ENCODE measurements around the gene SORBS1. TPM values are rescaled to one million over a fixed set of nuclear protein-coding genes. Genes with fewer than 3 reads are reported as not detected.
A peak's percentile ranks its signal among the peaks of the same experiment; 100 is the strongest.

SORBS1 gene
- total RNA-seq, 6 experiments from 2014 or later = 0.05 to 0.26 (median 0.18) TPM

DNA sequence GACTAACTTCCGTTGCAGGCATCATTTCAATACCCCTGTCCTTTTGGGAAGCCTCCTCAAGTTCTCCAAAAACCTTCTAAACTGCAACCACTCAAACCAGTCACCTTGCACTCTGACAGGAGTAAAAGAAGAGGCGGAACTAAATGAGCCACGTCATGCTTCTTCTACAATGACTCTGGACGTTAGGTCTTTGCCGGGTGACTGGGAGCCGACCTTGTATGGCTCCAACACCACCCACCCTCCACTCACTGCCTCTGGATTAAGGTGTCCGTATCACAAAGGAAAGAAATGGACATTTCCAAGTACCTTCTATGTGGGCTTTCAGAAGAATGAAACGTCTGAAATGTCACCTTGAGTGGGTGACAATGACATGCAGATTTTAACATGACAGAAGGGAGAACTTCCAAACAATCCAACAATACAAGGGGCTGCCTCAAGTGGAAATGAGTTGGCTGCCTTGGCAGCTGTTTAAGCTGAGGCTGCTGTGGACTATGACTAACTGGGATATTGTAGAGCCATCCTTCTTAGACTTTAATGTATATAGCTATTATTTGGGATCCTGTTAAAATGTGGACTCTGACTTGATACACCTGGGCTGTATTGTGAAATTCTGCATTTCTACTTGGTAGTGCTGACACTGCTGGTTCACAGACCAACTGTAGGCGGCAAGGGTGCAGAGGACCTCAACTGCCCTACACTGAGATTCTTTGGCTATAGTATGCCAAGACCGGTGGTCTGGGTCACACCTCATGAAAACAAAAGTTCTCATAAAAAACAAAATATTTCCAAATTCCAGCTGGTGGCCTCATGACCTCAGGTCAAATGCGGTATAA, 236.5 kb downstream of the SORBS1 start:
- TF ChIP-seq, protein P1, sequence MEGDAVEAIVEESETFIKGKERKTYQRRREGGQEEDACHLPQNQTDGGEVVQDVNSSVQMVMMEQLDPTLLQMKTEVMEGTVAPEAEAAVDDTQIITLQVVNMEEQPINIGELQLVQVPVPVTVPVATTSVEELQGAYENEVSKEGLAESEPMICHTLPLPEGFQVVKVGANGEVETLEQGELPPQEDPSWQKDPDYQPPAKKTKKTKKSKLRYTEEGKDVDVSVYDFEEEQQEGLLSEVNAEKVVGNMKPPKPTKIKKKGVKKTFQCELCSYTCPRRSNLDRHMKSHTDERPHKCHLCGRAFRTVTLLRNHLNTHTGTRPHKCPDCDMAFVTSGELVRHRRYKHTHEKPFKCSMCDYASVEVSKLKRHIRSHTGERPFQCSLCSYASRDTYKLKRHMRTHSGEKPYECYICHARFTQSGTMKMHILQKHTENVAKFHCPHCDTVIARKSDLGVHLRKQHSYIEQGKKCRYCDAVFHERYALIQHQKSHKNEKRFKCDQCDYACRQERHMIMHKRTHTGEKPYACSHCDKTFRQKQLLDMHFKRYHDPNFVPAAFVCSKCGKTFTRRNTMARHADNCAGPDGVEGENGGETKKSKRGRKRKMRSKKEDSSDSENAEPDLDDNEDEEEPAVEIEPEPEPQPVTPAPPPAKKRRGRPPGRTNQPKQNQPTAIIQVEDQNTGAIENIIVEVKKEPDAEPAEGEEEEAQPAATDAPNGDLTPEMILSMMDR (IDR thresholded peaks at IDR 0.05) = no peak
- Mint-ChIP-seq H3K9me3 (no peaks in the 10 kb centered on the region), H3K27me3 (ENCODE audit: insufficient read depth) (peaks cover 16% of the 10 kb centered on the region), H3K27ac (no peak overlapping the region), H3K36me3 (ENCODE audit: low read depth) (no peaks in the 10 kb centered on the region), H3K4me1 (ENCODE audit: low read depth) (peaks cover 25% of the 10 kb centered on the region), H3K4me3 (no peak overlapping the region)
- DNase-seq = no peak

DNA sequence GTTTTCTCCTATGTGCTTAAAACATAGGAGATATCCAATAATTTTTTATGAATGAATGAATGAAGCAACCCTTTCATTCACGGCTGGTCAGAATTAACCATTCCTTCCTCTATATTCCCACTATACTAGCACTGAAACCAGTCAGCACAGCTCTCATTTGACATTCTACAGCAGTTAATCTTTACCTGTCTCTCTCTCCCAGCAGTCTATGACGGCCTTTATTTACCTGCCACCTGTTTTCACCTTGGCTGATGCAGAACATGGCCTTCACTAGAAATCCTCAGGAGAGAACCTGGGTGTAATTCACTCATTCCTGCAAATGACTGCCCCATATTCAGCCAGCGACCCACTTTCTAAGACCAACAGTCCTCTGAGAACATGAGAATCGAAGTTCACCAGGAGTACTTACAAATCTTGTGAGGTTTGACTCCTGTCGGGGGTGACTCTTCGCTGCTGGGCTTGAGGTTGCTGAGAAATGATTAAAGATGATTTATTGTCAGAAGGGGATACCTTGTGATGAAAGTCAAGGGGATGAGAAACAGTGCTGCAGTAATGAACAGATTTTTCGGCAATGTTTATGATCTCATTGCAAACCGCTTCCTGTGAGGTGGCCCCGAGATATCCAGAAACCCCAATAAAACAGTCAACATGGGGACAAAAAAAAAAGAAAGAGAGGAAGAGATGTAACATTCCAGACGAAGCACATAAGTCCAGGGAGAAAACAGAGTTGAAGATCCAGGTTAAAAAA, 239.4 kb downstream of the SORBS1 start:
- Mint-ChIP-seq H3K27me3 (ENCODE audit: insufficient read depth) (peaks cover 16% of the 10 kb centered on the region), H3K36me3 (ENCODE audit: low read depth) (no peaks in the 10 kb centered on the region), H3K9me3 (no peaks in the 10 kb centered on the region), H3K4me3 (no peak overlapping the region), H3K4me1 (ENCODE audit: low read depth) (peaks cover 9% of the 10 kb centered on the region), H3K27ac (no peak overlapping the region)
- TF ChIP-seq, protein P1 (IDR thresholded peaks at IDR 0.05) = no peak
- no peak for DNase-seq

DNA sequence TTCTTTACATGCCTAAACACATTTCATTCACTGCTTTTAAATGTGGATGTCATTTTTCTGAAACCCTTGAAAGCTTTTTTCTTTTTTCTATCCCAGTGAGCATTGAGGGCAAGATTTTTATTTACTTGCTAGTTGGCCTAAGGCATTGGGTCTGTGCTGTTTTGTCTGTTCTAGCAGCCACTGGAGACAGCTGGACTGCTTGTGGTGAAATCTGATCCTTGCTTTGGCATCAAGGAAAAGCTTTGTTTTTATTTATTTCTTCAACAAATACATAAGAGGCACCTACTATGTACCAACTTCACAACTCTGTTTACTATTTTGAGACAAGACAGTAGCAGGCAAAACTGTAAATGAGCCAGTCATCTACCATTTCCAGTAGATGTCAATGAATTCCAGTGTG, 241.9 kb downstream of the SORBS1 start:
- H3K27me3 Mint-ChIP-seq (ENCODE audit: insufficient read depth) = peaks cover 14% of the 10 kb centered on the region
- DNase-seq = peak; percentile 22

DNA sequence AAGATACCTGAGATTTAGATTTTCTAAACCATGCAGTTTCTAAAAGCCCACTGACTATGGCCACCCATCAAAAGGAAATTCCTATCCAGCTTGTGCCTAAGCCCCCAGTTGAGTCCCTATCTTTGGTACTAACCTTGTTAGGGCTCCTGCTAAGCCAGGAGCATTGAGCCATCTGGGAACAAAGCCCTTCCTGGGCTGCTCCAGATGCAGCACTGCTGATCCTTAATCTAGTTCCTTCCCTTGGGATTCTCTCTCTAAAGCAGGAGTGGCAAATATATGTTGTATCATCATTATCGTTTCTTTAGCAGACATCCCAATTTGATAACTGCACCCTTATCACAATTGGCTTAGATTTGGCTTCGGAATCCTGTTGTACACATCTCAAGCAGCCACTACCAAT, 245.7 kb downstream of the SORBS1 start:
- TF ChIP-seq, protein P1 (IDR thresholded peaks at IDR 0.05) = no peak
- no peaks in the 10 kb centered on the region for H3K36me3 Mint-ChIP-seq (ENCODE audit: low read depth)
- H3K27me3 Mint-ChIP-seq (ENCODE audit: insufficient read depth) = peaks cover 10% of the 10 kb centered on the region; the same call in 1 of the 2 replicates
- no peak overlapping the region for H3K27ac Mint-ChIP-seq
- no peaks in the 10 kb centered on the region for H3K9me3 Mint-ChIP-seq
- H3K4me3 Mint-ChIP-seq = no peak overlapping the region
- no peak for DNase-seq
- no peaks in the 10 kb centered on the region for H3K4me1 Mint-ChIP-seq (ENCODE audit: low read depth)

More for the DNA sequence above, 241.9 kb downstream of the SORBS1 start:
- Mint-ChIP-seq H3K4me1 (ENCODE audit: low read depth) (peaks cover 9% of the 10 kb centered on the region), H3K4me3 (no peak overlapping the region), H3K27ac (no peak overlapping the region), H3K9me3 (no peaks in the 10 kb centered on the region), H3K36me3 (ENCODE audit: low read depth) (no peaks in the 10 kb centered on the region)
- TF ChIP-seq, protein P1 (IDR thresholded peaks at IDR 0.05) = no peak

DNA sequence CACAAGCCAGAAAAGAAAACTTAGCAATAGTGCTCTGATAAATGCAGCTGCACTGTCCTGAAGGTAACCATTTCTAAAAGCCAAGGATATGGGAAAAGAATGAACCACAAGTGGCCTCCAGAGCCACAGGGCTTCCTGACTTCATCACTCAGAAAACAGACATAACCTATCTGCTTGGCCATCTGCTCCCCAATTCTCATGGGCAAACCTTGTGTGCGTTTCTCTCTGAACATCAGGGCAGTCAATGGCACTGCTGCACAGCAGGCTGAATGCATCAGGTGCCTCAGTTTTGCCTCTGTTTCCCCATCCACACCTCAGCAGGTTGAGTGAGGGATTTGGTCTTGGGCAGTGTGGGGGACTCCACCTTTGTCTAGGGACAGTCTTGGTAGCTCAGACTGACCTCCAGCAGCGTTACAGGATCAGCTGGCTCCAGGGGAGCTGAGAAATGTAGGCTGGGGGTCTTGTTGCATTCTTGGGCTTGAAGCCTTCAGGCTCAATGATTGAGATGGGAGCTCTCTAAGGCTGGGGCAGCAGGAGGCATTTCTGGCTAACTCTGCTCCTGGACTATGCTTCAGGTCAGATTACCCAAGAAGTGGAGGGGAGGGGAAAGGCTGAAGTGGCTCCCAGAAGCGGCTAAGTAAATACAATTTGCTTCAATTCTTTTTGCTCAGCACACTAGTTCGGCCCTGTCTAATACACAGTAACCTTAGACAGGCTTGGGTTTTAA, 246.8 kb downstream of the SORBS1 start:
- TF ChIP-seq, protein P1 (IDR thresholded peaks at IDR 0.05) = no peak
- Mint-ChIP-seq H3K4me1 (ENCODE audit: low read depth) (peaks cover 11% of the 10 kb centered on the region), H3K36me3 (ENCODE audit: low read depth) (no peaks in the 10 kb centered on the region), H3K9me3 (no peaks in the 10 kb centered on the region), H3K4me3 (no peak overlapping the region), H3K27ac (no peak overlapping the region), H3K27me3 (ENCODE audit: insufficient read depth) (peaks cover 8% of the 10 kb centered on the region)
- no peak for DNase-seq

Measured in HFFc6 (cell line).